KBM-7 (cell line): ENCODE results near the gene PYCR2.
"Not testable (repeated sequence)": the region's sequence is repeated elsewhere in the genome, so short reads cannot be mapped to it uniquely, and the experiment has no call there.

ENCODE experiments used
- DNase-seq: peaks from one replicate; pipeline ENCODE4 v3.0.0-alpha.2; 2015
- in situ Hi-C: fragments of 300-500 bp; cut with MboI; formaldehyde crosslinking; loops from 2 replicates; pipeline ENCODE4 v1.14.3; 2020; ENCODE audit warnings: low sequenced_read_pairs, low pct_unique_long_range_greater_than_20kb, mixed read lengths

The PYCR2 gene

GRCh38 chr1:225923692-225924555, at the start of gene PYCR2:
PYCR2 (minus strand) TSS chr1:225924250; CDS start chr1:225924110, 140 bp downstream.
- in situ Hi-C loops, result no loop called here
- DNase-seq, result peak; percentile 98

GRCh38 chr1:225973158-225973557, 49.1 kb upstream of the PYCR2 start:
- DNase-seq, result no peak

GRCh38 chr1:225972344-225973152, 48.5 kb upstream of the PYCR2 start:
- in situ Hi-C loops, result loop anchor here (10.0 kb wide), 1 partner anchor 498 kb away; no protein-coding TSS in a partner anchor
- no peak for DNase-seq

More at GRCh38 chr1:225973158-225973557, 49.1 kb upstream of the PYCR2 start:
- in situ Hi-C loops, result loop anchor here (10.0 kb wide), 1 partner anchor 498 kb away; no protein-coding TSS in a partner anchor

GRCh38 chr1:225970592-225971157, 46.6 kb upstream of the PYCR2 start:
- in situ Hi-C loops, result loop anchor here (10.0 kb wide), 1 partner anchor 496 kb away; no protein-coding TSS in a partner anchor
- DNase-seq, result not testable (repeated sequence)

- DNase-seq, result not testable (repeated sequence)
- in situ Hi-C loops, result loop anchor here (10.0 kb wide), 1 partner anchor 495 kb away; no protein-coding TSS in a partner anchor
Measured at GRCh38 chr1:225969751-225970150, 45.7 kb upstream of the PYCR2 start.

- in situ Hi-C loops, result no loop called here
- no peak for DNase-seq
Measured at GRCh38 chr1:225965231-225965630, 41.2 kb upstream of the PYCR2 start.

- in situ Hi-C loops, result no loop called here
- DNase-seq, result no peak
Measured at GRCh38 chr1:225963735-225964530, 39.9 kb upstream of the PYCR2 start.

- in situ Hi-C loops, result no loop called here
- peak; percentile 67 for DNase-seq
Measured at GRCh38 chr1:225962440-225962975, 38.5 kb upstream of the PYCR2 start.

- in situ Hi-C loops, result no loop called here
- DNase-seq, result no peak
Measured at GRCh38 chr1:225961659-225962439, 37.8 kb upstream of the PYCR2 start.

- DNase-seq, result no peak
- in situ Hi-C loops, result no loop called here
Measured at GRCh38 chr1:225958041-225958440, 34.0 kb upstream of the PYCR2 start.

GRCh38 chr1:225954753-225955152, 30.7 kb upstream of the PYCR2 start:
- in situ Hi-C loops, result no loop called here

GRCh38 chr1:225953315-225953714, 29.3 kb upstream of the PYCR2 start:
- in situ Hi-C loops, result no loop called here
- DNase-seq, result no peak

More at GRCh38 chr1:225954753-225955152, 30.7 kb upstream of the PYCR2 start:
- no peak for DNase-seq

- peak; percentile 75 for DNase-seq
- in situ Hi-C loops, result no loop called here
Measured at GRCh38 chr1:225950905-225951497, 27.0 kb upstream of the PYCR2 start.

GRCh38 chr1:225949041-225949440, 25.0 kb upstream of the PYCR2 start:
- in situ Hi-C loops, result no loop called here
- no peak for DNase-seq

GRCh38 chr1:225946803-225947202, 22.8 kb upstream of the PYCR2 start:
- in situ Hi-C loops, result no loop called here
- no peak for DNase-seq

- in situ Hi-C loops, result no loop called here
- no peak for DNase-seq
Measured at GRCh38 chr1:225946082-225946620, 22.1 kb upstream of the PYCR2 start.

GRCh38 chr1:225945564-225945963, 21.5 kb upstream of the PYCR2 start:
- no peak for DNase-seq
- in situ Hi-C loops, result no loop called here
